Measurements from ENCODE around the gene SLC12A8. TPM values are rescaled to one million over a fixed set of nuclear protein-coding genes. Genes with fewer than 3 reads are reported as not detected.

SLC12A8 gene
- polyA plus RNA-seq, 1 of the 3 experiments (the other 2 are of a cell fraction) = 7.5 TPM

DNA sequence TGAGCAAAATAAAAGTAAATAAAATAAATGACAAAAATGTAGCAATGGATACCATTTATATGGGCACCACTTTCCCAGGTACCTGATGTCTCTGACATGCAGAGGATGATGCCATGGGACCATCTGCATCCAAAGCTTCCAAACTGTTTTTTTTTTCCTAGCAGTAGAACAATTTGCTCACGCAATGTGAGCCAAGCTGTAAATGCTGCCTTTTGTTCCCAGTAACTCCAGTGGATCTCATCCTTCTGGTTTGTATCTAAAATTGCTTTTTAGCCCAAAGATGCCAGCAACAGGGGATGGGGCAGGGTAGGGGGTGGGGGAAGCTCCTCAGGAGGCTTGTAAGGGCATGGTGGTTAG lies 32.7 kb downstream of the SLC12A8 start:
- WGBS (ENCODE audit: low lambda C conversion rate) = 100% methylated on average over 1 of the region's 1 CpG
- no peaks in the 10 kb centered on the region for H3F3A ChIP-seq (replicated peaks; ENCODE audit: insufficient read depth)
- no peaks in the 10 kb centered on the region for H3K36me3 ChIP-seq (replicated peaks in 1 of 2; ENCODE audit: control insufficient read depth in 1 of 2, insufficient read depth in 2 of 2, low read length in 1 of 2)
- no peak overlapping the region for H3K4me2 ChIP-seq
- ChIA-PET POLR2A (no interaction called here), CTCF (interaction anchor here (0.9 to 1.3 kb wide), 3 partner anchors 11 to 258 kb away, joined by 3 read pairs; no protein-coding TSS in a partner anchor)
- H4K20me1 ChIP-seq (ENCODE audit: insufficient read depth) = no peaks in the 10 kb centered on the region
- no peak for TF ChIP-seq JUND (IDR thresholded peaks at IDR 0.05)
- no peak for TF ChIP-seq ELF1 (IDR thresholded peaks at IDR 0.05)
- TF ChIP-seq, protein P1, sequence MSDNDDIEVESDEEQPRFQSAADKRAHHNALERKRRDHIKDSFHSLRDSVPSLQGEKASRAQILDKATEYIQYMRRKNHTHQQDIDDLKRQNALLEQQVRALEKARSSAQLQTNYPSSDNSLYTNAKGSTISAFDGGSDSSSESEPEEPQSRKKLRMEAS (IDR thresholded peaks at IDR 0.05; ENCODE audit: low read depth) = no peak
- no peak for TF ChIP-seq TCF12 (IDR thresholded peaks at IDR 0.05)
- TF ChIP-seq MEF2A (IDR thresholded peaks at IDR 0.05; ENCODE audit: borderline replicate concordance, low read depth) = no peak
- no peak for TF ChIP-seq TAF1 (IDR thresholded peaks at IDR 0.05; ENCODE audit: borderline replicate concordance, low read depth, low read length)
- no peak for TF ChIP-seq POLR2AphosphoS5 (IDR thresholded peaks at IDR 0.05; ENCODE audit: low read depth, low read length)
- no peak for TF ChIP-seq FOSL2 (IDR thresholded peaks at IDR 0.05; ENCODE audit: borderline replicate concordance, low read depth)
- no peak for TF ChIP-seq GABPA (IDR thresholded peaks at IDR 0.05; ENCODE audit: low read depth)
- no peak for TF ChIP-seq REST (IDR thresholded peaks at IDR 0.05; ENCODE audit: low read depth, low read length)
- TF ChIP-seq ZBTB33 (IDR thresholded peaks at IDR 0.05; ENCODE audit: borderline replicate concordance, low read depth) = no peak
- no peak for TF ChIP-seq CHD2 (IDR thresholded peaks at IDR 0.05; ENCODE audit: low read length, partially characterized antibody)
- TF ChIP-seq RFX5 (IDR thresholded peaks at IDR 0.05; ENCODE audit: low read length) = no peak
- H3K9ac ChIP-seq = no peak overlapping the region
- no peaks in the 10 kb centered on the region for H3K4me1 ChIP-seq (ENCODE audit: control insufficient read depth in 1 of 2, insufficient read depth in 2 of 2, low read depth in 1 of 2, low read length in 1 of 2)
- H3K79me2 ChIP-seq (ENCODE audit: insufficient read depth) = no peaks in the 10 kb centered on the region
- no peak overlapping the region for H3K4me3 ChIP-seq (ENCODE audit: low read depth in 2 of 2, low read length in 1 of 2)
- H3K27me3 ChIP-seq (ENCODE audit: insufficient read depth) = no peaks in the 10 kb centered on the region
- no peaks in the 10 kb centered on the region for H3K9me3 ChIP-seq
- no peaks in the 10 kb centered on the region for H3K9me2 ChIP-seq
- H2AFZ ChIP-seq (ENCODE audit: low read depth) = no peak overlapping the region
- H3K27ac ChIP-seq (ENCODE audit: low read depth in 2 of 2, low read length in 1 of 2) = no peak overlapping the region
- DNase-seq = no peak

Data from SK-N-SH (cell line).